DND-41 (cell line): Measurements from ENCODE around the gene ZCCHC9.

Experiments
- ATAC-seq: fragments of 200-7000 bp; cut with Tn5 transposase; 3 replicates; pipeline ENCODE4 v1.9.1; 2021; ENCODE audit warnings: low read depth; ENCODE audit not compliant: insufficient read depth
- DNase-seq: peaks from one replicate; pipeline ENCODE4 v3.0.0-alpha.2; 2020
- H2AFZ ChIP-seq: 2 replicates; pipeline ENCODE4 v1.6.0; 2012; ENCODE audit warnings: low read depth, low read length
- H3K27ac ChIP-seq: 2 replicates; pipeline ENCODE4 v1.5.1; 2012; ENCODE audit warnings: low read length, inconsistent platforms
- H3K27me3 ChIP-seq: fragments of 200-600 bp; sonication (generic); 2 replicates; pipeline ENCODE4 v1.6.0; 2012; ENCODE audit warnings: low read length, mild to moderate bottlenecking, inconsistent platforms; ENCODE audit not compliant: insufficient read depth, poor library complexity
- H3K36me3 ChIP-seq: 2 replicates; pipeline ENCODE4 v1.5.1; 2012; ENCODE audit warnings: low read length, inconsistent platforms; ENCODE audit not compliant: insufficient read depth
- H3K4me1 ChIP-seq: 2 replicates; pipeline ENCODE4 v1.5.1; 2012; ENCODE audit warnings: mild to moderate bottlenecking, low read length; ENCODE audit not compliant: insufficient read depth
- H3K4me2 ChIP-seq: 2 replicates; pipeline ENCODE4 v1.6.0; 2012; ENCODE audit warnings: mild to moderate bottlenecking, moderate library complexity, low read length, inconsistent platforms; ENCODE audit not compliant: insufficient read depth
- H3K4me3 ChIP-seq, 2 experiments: fragments of 200-600 bp in 1 of 2; shearing (Covaris generic) in 1 of 2; 2 replicates each; pipeline ENCODE4 v1.5.1; 2012 to 2016; ENCODE audit warnings: inconsistent platforms in 2 of 2, low read length in 2 of 2, mild to moderate bottlenecking in 2 of 2, low read depth in 1 of 2, moderate library complexity in 1 of 2
- H3K79me2 ChIP-seq: 2 replicates; pipeline ENCODE4 v1.6.0; 2012; ENCODE audit warnings: low read length, inconsistent platforms; ENCODE audit not compliant: insufficient read depth
- H3K9ac ChIP-seq: 2 replicates; pipeline ENCODE4 v1.6.0; 2012; ENCODE audit warnings: low read depth, mild to moderate bottlenecking, inconsistent platforms, low read length, moderate library complexity
- H3K9me3 ChIP-seq: 2 replicates; pipeline ENCODE4 v1.5.1; 2012; ENCODE audit warnings: low read length, moderate library complexity, mild to moderate bottlenecking, inconsistent platforms; ENCODE audit not compliant: insufficient read depth, severe bottlenecking
- H4K20me1 ChIP-seq: 2 replicates; pipeline ENCODE4 v1.6.0; 2012; ENCODE audit warnings: low read length; ENCODE audit not compliant: insufficient read depth
- EZH2 ChIP-seq: IDR thresholded peaks from 3 replicates; pipeline ENCODE4 v1.6.1; 2012; ENCODE audit warnings: borderline replicate concordance, low read depth, mild to moderate bottlenecking, moderate library complexity, low read length, inconsistent platforms; ENCODE audit not compliant: severe bottlenecking
- TF ChIP-seq, protein P1 (sequence below): IDR thresholded peaks from 2 replicates; pipeline ENCODE4 v1.5.1; 2012; ENCODE audit warnings: borderline replicate concordance, low read length, moderate library complexity, mild to moderate bottlenecking; ENCODE audit not compliant: poor library complexity, severe bottlenecking; ENCODE audit errors: extremely low read depth

The ZCCHC9 gene

DNA sequence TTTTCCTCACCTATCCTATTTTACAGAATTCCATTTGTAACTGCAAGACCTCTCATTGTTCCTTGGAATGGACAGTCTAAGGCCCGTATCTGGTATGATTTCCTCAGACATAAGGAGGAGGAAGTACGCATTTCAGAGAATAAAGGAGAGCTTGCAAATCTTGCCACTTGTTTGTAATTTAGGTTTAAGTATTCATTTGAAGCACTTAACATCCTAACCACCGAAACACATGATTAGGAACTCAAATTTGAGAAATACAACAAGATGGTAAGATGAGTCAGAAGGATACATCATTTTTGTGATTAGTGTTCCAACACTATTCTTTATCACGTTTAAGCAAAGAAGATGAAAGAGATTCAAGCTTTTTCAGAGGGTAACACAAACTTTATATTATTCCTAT is 3.9 kb upstream of the ZCCHC9 start:
- peaks cover 7% of the 10 kb centered on the region for H3K9me3 ChIP-seq
- TF ChIP-seq, protein P1, sequence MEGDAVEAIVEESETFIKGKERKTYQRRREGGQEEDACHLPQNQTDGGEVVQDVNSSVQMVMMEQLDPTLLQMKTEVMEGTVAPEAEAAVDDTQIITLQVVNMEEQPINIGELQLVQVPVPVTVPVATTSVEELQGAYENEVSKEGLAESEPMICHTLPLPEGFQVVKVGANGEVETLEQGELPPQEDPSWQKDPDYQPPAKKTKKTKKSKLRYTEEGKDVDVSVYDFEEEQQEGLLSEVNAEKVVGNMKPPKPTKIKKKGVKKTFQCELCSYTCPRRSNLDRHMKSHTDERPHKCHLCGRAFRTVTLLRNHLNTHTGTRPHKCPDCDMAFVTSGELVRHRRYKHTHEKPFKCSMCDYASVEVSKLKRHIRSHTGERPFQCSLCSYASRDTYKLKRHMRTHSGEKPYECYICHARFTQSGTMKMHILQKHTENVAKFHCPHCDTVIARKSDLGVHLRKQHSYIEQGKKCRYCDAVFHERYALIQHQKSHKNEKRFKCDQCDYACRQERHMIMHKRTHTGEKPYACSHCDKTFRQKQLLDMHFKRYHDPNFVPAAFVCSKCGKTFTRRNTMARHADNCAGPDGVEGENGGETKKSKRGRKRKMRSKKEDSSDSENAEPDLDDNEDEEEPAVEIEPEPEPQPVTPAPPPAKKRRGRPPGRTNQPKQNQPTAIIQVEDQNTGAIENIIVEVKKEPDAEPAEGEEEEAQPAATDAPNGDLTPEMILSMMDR, result no peak
- no peak for TF ChIP-seq EZH2
- no peak for ATAC-seq
- no peak overlapping the region for H3K27ac ChIP-seq
- peaks cover 6% of the 10 kb centered on the region for H3K36me3 ChIP-seq
- H3K4me2 ChIP-seq, result no peak overlapping the region
- H4K20me1 ChIP-seq, result no peaks in the 10 kb centered on the region
- no peak overlapping the region for H3K9ac ChIP-seq
- H3K4me3 ChIP-seq, result no peak overlapping the region
- H3K4me1 ChIP-seq, result peaks cover 31% of the 10 kb centered on the region
- no peak for DNase-seq
- no peak overlapping the region for H2AFZ ChIP-seq
- H3K27me3 ChIP-seq, result no peaks in the 10 kb centered on the region
- H3K79me2 ChIP-seq, result peaks cover 56% of the 10 kb centered on the region

DNA sequence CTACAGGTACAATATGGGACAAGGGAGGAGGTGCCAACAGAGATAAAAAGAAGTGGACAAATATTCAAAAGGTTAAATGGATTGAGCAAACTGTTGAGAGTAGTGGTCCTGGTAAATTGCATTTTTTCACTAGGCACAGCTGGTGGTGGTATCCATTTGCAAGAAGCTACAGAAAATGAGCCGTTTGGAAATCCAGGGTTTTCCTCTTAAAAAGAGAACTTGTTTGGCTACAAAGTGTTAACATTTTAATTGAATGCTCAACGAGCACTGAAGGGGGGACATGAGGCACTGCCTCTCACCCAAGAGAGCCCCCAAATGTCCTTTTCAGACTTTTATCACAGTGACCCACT is 491 bp upstream of the ZCCHC9 start:
- Histone ChIP-seq H3K79me2 (peaks cover 64% of the 10 kb centered on the region), H3K9ac (peak overlapping the region; percentile 94), H3K4me2 (peak overlapping the region; percentile 65), H3K4me3 (peak overlapping the region; percentile 65 to 85), H3K9me3 (no peaks in the 10 kb centered on the region), H4K20me1 (no peaks in the 10 kb centered on the region), H3K27ac (peak overlapping the region; percentile 94), H3K27me3 (no peaks in the 10 kb centered on the region), H3K36me3 (peaks cover 12% of the 10 kb centered on the region), H2AFZ (peak overlapping the region; percentile 99), H3K4me1 (peaks cover 44% of the 10 kb centered on the region)
- no peak for DNase-seq
- ATAC-seq, result no peak
- TF ChIP-seq EZH2, result no peak
- TF ChIP-seq, protein P1, result no peak

DNA sequence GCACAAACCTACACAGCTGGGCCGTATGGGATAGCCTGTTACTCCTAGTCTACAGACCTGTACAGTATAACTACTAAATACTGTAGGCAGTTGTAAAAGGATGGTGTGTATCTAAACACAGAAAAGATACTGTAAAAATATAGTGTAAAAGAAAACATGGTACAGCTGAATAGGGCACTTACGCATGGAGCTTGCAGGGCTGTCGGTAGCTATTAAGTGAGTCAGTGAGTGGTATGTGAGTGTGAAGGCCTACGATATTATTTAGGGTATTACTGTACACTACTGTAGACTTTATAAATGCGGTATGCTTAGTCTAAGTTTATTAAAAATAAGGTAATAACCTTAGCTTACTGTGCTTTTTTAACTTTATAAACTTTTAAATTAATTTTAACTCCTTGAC is 1.2 kb downstream of the ZCCHC9 start:
- Histone ChIP-seq H3K79me2 (peaks cover 61% of the 10 kb centered on the region), H3K9me3 (no peaks in the 10 kb centered on the region), H3K9ac (peak overlapping the region; percentile 94), H3K4me2 (peak overlapping the region; percentile 65), H2AFZ (no peak overlapping the region), H4K20me1 (no peaks in the 10 kb centered on the region), H3K4me3 (peak overlapping the region; percentile 65 to 85; a peak in 3 of 4 replicates), H3K4me1 (peaks cover 44% of the 10 kb centered on the region), H3K36me3 (peaks cover 12% of the 10 kb centered on the region), H3K27ac (peak overlapping the region; percentile 0; the same call in 1 of the 2 replicates), H3K27me3 (no peaks in the 10 kb centered on the region)
- DNase-seq, result no peak
- ATAC-seq, result no peak
- TF ChIP-seq, protein P1, result no peak
- TF ChIP-seq EZH2, result no peak

DNA sequence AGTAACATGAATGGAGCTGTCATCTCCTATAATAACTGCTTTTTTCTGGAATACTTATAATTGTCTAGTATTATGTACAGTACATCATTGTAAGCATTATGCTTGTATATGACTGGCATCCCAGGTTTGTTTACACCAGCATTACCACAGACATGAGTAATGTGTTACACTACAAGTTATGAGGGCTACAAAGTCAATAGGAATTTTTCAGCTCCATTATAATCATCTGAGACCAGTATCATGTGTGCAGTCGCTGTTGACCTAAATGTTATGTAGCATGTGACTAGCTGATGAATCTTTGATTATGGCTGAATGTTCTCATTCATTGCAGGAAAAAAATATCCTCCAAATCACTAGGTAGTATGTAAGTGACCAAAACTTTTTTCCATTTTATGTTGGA is 2.2 kb downstream of the ZCCHC9 start:
- TF ChIP-seq, protein P1, result no peak
- no peak for TF ChIP-seq EZH2
- Histone ChIP-seq H3K4me1 (peaks cover 42% of the 10 kb centered on the region), H3K79me2 (peaks cover 58% of the 10 kb centered on the region), H3K9me3 (no peaks in the 10 kb centered on the region), H3K27ac (no peak overlapping the region), H3K9ac (no peak overlapping the region), H3K36me3 (peaks cover 12% of the 10 kb centered on the region), H3K4me3 (no peak overlapping the region), H4K20me1 (no peaks in the 10 kb centered on the region), H3K27me3 (no peaks in the 10 kb centered on the region), H2AFZ (no peak overlapping the region), H3K4me2 (peak overlapping the region; percentile 65; the same call in 1 of the 2 replicates)
- no peak for ATAC-seq
- DNase-seq, result no peak
